NB4 (cell line): ENCODE measurements around the gene EEF1AKMT3.

ENCODE experiments used
- DNase-seq: peaks from one replicate; pipeline ENCODE4 v3.0.0; 2010; ENCODE audit warnings: low read depth
- H3K4me3 ChIP-seq: one replicate; pipeline ENCODE4 v1.5.1; 2011; ENCODE audit warnings: mild to moderate bottlenecking, low read depth, low read length, moderate library complexity
- CTCF ChIP-seq: IDR thresholded peaks from one replicate; pipeline ENCODE4 v1.5.1; 2012; ENCODE audit warnings: low read depth, low read length
- MAX ChIP-seq: IDR thresholded peaks from 2 replicates; pipeline ENCODE4 v1.6.1; 2011; ENCODE audit warnings: low read depth, low read length
- MYC ChIP-seq: IDR thresholded peaks from 2 replicates; pipeline ENCODE4 v1.6.1; 2011; ENCODE audit warnings: low read depth, low read length
- POLR2A ChIP-seq: IDR thresholded peaks from 2 replicates; pipeline ENCODE4 v1.6.1; 2011; ENCODE audit warnings: mild to moderate bottlenecking; ENCODE audit not compliant: insufficient read length; ENCODE audit errors: extremely low read depth

EEF1AKMT3 gene

GRCh38 chr12:57724936-57725740, 47.3 kb upstream of the EEF1AKMT3 start:
- no peak overlapping the region for H3K4me3 ChIP-seq
- DNase-seq, result no peak
- no peak for TF ChIP-seq MAX
- TF ChIP-seq CTCF, result no peak
- no peak for TF ChIP-seq POLR2A
- no peak for TF ChIP-seq MYC

- DNase-seq, result no peak
- H3K4me3 ChIP-seq, result no peak overlapping the region
- TF ChIP-seq POLR2A, result no peak
- no peak for TF ChIP-seq CTCF
- TF ChIP-seq MYC, result no peak
- TF ChIP-seq MAX, result no peak
Measured at GRCh38 chr12:57725851-57726150, 46.6 kb upstream of the EEF1AKMT3 start.

GRCh38 chr12:57726151-57726883, 46.1 kb upstream of the EEF1AKMT3 start:
- DNase-seq, result no peak
- TF ChIP-seq CTCF, result peak; percentile 30
- TF ChIP-seq POLR2A, result no peak
- no peak overlapping the region for H3K4me3 ChIP-seq

- no peak for TF ChIP-seq MAX
- TF ChIP-seq CTCF, result no peak
- TF ChIP-seq POLR2A, result no peak
- TF ChIP-seq MYC, result no peak
- no peak for DNase-seq
Measured at GRCh38 chr12:57726884-57727757, 45.3 kb upstream of the EEF1AKMT3 start.

GRCh38 chr12:57727758-57728395, 44.5 kb upstream of the EEF1AKMT3 start:
- H3K4me3 ChIP-seq, result no peak overlapping the region
- DNase-seq, result no peak
- TF ChIP-seq MAX, result no peak

More at GRCh38 chr12:57726884-57727757, 45.3 kb upstream of the EEF1AKMT3 start:
- H3K4me3 ChIP-seq, result no peak overlapping the region
